GM04503 (cell line): ENCODE data around the gene SLTM.
"Not testable (repeated sequence)": the region's sequence is repeated elsewhere in the genome, so short reads cannot be mapped to it uniquely, and the experiment has no call there.

Experiments
- DNase-seq: peaks from one replicate; pipeline ENCODE4 v3.0.0-alpha.2; 2012; ENCODE audit warnings: low read depth

The SLTM gene

DNA sequence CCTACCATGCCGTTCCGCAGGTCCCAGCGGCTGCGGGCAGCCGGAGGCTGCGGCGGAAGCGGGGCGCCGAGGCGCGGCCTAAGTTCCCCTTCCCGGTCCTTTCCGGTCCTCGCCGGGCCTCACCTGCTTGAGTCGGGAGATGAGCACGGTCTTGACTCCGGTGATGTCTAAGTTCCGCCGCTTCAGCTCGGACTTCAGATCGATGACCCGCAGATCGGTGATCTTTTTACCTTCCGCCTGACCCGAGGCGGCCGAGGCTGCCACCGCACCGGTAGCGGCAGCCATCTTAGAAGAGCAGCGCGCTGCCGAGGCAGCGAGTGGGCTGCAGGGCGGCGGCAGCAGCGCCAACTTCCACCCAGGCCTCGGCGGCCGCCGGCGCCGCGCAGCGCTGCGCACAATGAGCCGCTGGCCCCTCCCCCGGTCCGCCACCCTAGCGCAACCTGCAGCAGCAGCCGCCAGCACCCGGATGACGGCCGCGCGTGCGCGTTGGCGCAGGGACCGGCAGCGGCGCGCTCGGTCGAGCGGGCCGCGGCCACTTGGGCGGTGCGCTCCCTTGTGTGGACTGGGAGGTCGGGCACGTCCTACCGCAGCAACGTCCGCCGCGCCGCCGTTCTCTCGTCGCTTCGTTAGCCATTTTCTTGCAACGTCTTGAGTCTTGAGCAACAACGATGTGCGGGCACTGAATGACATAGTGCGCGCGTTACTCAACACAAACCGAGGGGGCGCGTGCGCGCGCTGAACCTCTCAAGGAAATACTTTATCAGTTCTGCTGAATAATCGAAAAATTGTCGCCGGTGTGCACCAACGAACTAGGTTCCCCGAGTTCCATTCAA is at the start of gene SLTM:
Gene SLTM, minus strand, starts transcription at position 399 of the 833 bp plus-strand sequence. Its CDS starts 114 bp downstream, at position 285.
- DNase-seq, result no peak

DNA sequence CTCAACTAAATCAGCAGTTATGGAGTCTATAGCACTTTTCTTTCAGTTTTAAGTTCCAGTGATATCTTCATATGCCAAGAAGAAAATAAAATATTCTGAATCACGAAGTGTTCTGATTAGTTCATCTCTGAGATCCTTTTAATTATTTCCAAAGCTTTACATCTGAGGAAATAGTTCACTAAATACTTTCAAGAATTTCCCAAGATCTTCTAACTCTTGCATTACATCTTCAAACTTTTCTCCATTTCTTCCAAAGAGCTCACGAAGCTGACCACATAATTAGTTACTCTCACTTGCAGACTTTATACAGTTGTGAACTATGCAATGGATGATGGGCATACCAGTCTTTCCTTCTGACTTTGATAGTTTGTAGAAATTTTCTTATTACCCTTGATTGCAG is 49.8 kb upstream of the SLTM start:
- DNase-seq, result no peak

DNA sequence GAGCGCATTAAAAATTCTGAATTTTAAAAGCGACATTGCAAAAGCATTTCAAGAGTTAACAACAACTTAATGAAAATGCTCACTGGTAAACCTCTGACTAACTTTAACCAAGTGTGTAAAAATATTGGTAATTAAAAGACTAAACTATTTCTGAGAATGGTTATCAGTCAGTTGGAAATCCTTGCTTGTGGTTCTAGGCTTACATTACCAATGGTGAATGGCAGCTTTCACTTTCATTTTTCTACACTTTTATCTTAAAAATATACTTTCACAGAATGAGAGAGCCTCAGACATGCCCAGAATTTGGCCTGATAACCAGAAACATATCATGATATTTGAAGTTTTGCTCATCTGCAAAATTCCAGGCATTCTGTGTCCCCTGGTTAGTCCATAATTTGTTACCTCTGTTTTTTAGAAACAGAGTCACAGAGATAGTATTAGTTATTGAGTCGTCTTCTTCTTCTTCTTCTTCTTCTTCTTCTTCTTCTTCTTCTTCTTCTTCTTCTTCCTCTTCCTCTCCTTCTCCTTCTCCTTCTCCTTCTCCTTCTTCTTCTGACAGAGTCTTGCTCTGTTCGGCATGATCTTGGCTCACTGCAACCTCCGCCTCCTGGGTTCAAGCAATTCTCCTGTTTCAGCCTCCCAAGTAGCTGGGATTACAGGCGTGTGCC is 48.5 kb upstream of the SLTM start:
- no peak for DNase-seq

- DNase-seq, result no peak
Observed at GRCh38 chr15:58980351-58980939, 47.0 kb upstream of the SLTM start.

GRCh38 chr15:58977887-58978286 is 44.4 kb upstream of the SLTM start:
- no peak for DNase-seq

GRCh38 chr15:58967479-58967878 is 34.0 kb upstream of the SLTM start:
- DNase-seq, result no peak

- DNase-seq, result no peak
Observed at GRCh38 chr15:58966698-58967097, 33.2 kb upstream of the SLTM start.

DNA sequence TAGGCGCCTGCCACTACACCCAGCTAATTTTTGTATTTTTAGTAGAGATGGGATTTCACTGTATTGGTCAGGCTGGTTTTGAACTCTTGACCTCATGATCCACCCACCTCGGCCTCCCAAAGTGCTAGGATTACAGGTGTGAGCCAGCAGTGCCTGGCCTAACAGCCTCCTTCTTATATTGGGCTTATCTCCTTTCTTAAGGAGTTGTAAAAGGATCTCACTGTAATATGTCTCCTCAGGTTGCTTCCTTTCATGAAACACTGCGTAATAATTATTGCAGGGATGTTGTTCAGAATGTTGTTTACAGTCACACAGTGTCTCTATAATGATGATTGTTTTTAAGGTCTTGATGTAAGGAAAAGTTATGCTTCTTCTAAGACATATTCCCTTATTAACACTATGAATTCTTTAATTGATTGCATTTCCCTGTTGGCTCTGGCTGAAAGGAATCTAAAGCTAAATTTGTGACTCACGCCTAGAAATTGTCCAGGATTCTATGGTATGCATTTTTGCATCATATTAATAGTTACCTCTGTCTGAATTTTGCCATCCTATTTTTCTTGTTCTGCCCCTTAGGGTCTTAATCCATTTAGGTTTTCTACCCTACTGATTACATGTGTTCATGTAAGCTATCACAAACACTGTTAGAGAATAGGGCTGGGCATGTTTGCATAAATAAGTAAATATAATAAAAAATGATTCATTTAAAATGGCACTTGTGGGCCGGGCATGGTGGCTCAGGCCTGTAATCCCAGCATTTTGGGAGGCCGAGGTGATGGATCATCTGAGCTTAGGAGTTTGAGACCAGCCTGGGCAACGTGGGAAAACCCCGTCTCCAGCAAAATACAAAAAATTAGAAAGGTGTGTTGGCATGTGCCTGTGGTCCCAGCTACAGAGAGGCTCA is 29.4 kb upstream of the SLTM start:
- no peak for DNase-seq

DNA sequence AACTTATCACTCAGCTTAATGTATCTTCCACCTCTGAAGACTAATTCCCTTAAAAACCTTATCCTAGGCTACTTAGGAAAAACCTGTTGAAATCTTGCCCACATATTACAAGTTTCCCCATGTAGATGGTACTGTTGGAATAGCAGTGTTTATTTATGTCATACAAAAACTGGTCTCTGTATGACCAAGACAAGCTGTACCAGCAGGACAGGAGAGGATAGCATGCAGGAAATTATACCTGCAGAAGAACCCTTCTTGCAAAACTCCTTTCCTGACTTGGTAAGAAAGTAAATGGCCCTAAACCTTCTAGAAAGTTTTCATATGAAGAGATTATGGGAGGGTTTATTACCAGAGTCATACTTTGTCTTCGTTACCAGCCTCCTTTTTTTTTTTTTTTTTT is 28.7 kb upstream of the SLTM start:
- no peak for DNase-seq

GRCh38 chr15:58958811-58959210 is 25.3 kb upstream of the SLTM start:
- DNase-seq, result no peak

DNA sequence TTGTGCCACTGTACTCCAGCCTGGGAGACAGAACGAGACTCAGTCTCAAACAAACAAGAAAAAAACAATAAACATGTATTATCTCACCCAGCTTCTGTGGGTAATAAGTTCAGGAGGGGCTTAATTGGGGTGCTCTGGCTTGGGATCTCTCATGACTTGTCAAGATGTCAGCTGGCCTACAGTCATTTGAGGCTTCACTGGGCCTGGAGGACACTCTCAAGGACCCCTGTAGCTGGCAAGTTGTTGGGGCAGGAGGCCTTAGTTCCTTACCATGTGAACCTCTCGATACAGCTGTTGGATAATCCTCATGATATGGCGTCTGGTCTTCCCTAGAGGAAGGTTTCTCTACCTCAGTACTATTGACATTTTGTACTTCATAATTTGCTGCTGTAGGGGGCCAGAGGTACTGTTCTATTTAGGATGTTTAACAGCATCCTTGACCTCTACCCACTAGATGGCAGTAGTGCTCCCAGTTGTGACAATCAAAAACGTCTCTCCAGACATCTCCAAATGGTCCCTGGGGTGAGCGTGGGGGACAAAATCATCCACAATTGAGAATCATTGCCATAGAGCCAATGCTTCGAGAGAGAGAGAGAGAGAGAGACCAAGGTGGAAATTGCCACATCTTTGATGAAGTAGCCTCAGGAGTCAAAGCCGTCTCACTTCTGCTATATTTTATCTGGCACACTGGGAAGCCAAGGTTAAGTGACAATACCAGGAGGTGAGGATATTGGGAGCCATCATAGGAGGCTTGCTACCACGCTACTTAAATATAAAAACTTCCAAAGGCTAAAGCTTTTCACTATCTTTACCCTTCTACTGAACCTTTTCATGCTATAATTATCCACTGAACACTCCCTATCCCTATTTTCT is 23.9 kb upstream of the SLTM start:
- DNase-seq, result no peak

- DNase-seq, result no peak
Observed at GRCh38 chr15:58952751-58953150, 19.3 kb upstream of the SLTM start.

GRCh38 chr15:58951388-58952007 is 18.0 kb upstream of the SLTM start:
- peak; percentile 50 for DNase-seq

GRCh38 chr15:58947179-58947578 is 13.7 kb upstream of the SLTM start:
- no peak for DNase-seq

- DNase-seq, result not testable (repeated sequence)
Observed at GRCh38 chr15:58934974-58935373, 1.5 kb upstream of the SLTM start.

GRCh38 chr15:58934521-58934920 is 1.0 kb upstream of the SLTM start:
- DNase-seq, result no peak

DNA sequence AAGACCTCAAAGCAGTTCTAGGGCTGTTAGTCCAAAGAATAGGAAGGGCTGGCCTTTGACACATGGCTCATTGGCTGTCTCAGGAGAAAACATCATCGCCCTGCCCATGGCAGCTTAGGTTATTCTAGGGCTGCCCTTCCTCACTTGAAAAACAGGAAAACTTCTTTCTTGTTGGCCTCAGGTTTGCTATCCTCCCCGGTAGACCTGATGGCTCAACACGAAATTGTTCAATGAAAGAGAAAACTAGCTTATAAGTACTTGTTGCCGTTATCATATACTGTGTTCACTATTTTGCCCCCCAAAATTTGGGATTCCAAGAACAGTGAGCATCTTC is 602 bp upstream of the SLTM start:
- no peak for DNase-seq

DNA sequence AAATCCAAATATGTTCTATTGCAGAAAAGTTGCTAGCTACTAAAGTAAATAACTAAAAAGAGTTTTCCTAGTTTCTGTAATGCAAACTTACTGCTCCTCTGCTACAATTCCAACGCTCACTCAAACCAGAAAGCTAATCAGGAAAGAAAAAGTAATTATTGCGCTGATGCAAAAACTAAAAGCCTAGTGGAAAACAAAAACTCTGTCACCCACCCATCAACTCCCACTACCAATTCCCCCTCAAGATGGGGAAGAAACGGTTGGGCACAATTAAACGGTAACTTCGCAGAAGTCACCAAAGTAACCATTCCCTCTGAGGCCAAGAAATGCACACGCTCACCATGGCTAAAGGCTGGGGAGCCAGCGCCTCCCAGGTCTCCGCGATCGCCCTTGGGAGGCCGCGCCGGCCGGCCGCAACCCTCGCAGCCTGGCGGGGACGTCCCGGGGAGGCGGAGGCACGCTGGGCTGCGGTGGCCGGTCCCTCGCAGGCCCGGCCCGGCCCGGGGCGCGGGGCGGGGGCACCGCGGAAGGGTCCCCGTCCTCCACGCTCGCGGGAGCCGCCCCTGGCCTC is 684 bp downstream of the SLTM start:
- DNase-seq, result no peak

GRCh38 chr15:58931987-58932588 is 1.4 kb downstream of the SLTM start:
- DNase-seq, result no peak

DNA sequence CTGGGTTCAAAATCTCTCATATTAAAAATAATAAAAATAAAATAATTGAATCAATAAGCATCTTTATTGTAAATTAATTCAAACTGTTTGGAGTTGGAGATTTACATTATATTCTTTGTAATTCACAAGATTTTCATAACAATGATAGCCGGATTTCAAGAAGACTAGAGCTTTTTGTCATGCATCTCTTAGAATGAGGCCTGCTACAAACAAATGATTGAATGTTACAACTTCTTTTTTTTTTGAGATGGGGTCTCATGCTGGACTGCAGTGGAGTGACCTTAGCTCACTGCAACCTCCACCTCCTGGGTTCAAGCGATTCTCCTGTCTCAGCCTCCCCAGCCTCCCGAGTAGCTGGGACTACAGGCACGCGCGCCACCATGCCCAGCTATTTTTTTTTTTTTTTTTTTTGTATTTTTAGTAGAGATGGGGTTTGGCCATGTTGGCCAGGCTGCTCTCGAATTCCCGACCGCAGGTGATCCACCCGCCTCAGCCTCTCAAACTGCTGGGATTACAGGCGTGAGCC is 3.5 kb downstream of the SLTM start:
- no peak for DNase-seq
